ENCODE results near the gene TNF. TPM values are rescaled to one million over a fixed set of nuclear protein-coding genes. Genes with fewer than 3 reads are reported as not detected.

TNF gene
- total and polyA plus RNA-seq, 9 donors: 0.08 to 0.80 (median 0.24) TPM; not detected in 2

- no peaks in the 10 kb centered on the region for H3K9me3 ChIP-seq (replicated peaks; ENCODE audit: control insufficient read depth, low read depth, low read length)
- DNase-seq: no peak
- no peak overlapping the region for H3K4me3 ChIP-seq (ENCODE audit: low read length)
- no peak overlapping the region for H3K27ac ChIP-seq (ENCODE audit: low read length)
- H3K36me3 ChIP-seq (ENCODE audit: control insufficient read depth, insufficient read depth, low read length): peaks cover 98% of the 10 kb centered on the region
- no peaks in the 10 kb centered on the region for H3K27me3 ChIP-seq (ENCODE audit: control insufficient read depth, insufficient read depth, low read length)
- H3K4me1 ChIP-seq (ENCODE audit: control insufficient read depth, insufficient read depth, low read length): no peaks in the 10 kb centered on the region
- 97% methylated on average over 16 of the region's 19 CpGs for whole genome bisulfite sequencing (ENCODE audit: insufficient coverage)
These were observed 52.4 kb downstream of the TNF start for GRCh38 chr6:31627690-31628287.

Other genes with a start within 250 kb of the TNF start
Only the 30 nearest of the 34 such genes appear.
- 139 TPM for gene HLA-B, start 218.4 kb upstream of the TNF start, total RNA-seq
- gene HLA-B, start 218.4 kb upstream of the TNF start, polyA plus RNA-seq (ENCODE audit: insufficient read depth in 1 of 8, insufficient read length in 8 of 8, low replicate concordance in 1 of 8): 100 to 1,000 TPM in 7 of 8 donors, 10 to 100 TPM in 1; 93.4 to 266 (median 132) TPM
- gene MICA, start 172.0 kb upstream of the TNF start, total RNA-seq: 13.0 TPM
- 10 to 100 TPM in 1 of 8 donors, 1 to 10 TPM in 7; 4.2 to 11.6 (median 6.8) TPM for gene MICA, start 172.0 kb upstream of the TNF start, polyA plus RNA-seq (ENCODE audit: insufficient read depth in 1 of 8, insufficient read length in 8 of 8, low replicate concordance in 1 of 8)
- gene MICB, start 77.4 kb upstream of the TNF start, total RNA-seq: 0.75 TPM
- gene MICB, start 77.4 kb upstream of the TNF start, polyA plus RNA-seq (ENCODE audit: insufficient read depth in 1 of 8, insufficient read length in 8 of 8, low replicate concordance in 1 of 8): 1 to 10 TPM in 4 of 8 donors, under 1 TPM in 4; 0.39 to 1.4 (median 1.0) TPM
- gene MCCD1, start 46.6 kb upstream of the TNF start, total RNA-seq: not detected
- not detected for gene MCCD1, start 46.6 kb upstream of the TNF start, polyA plus RNA-seq (ENCODE audit: insufficient read depth in 1 of 8, insufficient read length in 8 of 8, low replicate concordance in 1 of 8)
- 354 TPM for gene DDX39B, start 33.6 kb upstream of the TNF start, total RNA-seq
- gene DDX39B, start 33.6 kb upstream of the TNF start, polyA plus RNA-seq (ENCODE audit: insufficient read depth in 1 of 8, insufficient read length in 8 of 8, low replicate concordance in 1 of 8): 100 to 1,000 TPM; 311 to 433 (median 373) TPM
- gene ATP6V1G2, start 29.0 kb upstream of the TNF start, total RNA-seq: 1.4 TPM
- 1 to 10 TPM; 2.1 to 5.6 (median 4.6) TPM for gene ATP6V1G2, start 29.0 kb upstream of the TNF start, polyA plus RNA-seq (ENCODE audit: insufficient read depth in 1 of 8, insufficient read length in 8 of 8, low replicate concordance in 1 of 8)
- 19.1 TPM for gene NFKBIL1, start 28.0 kb upstream of the TNF start, total RNA-seq
- 10 to 100 TPM; 16.3 to 20.6 (median 17.2) TPM for gene NFKBIL1, start 28.0 kb upstream of the TNF start, polyA plus RNA-seq (ENCODE audit: insufficient read depth in 1 of 8, insufficient read length in 8 of 8, low replicate concordance in 1 of 8)
- gene LTA, start 3.3 kb upstream of the TNF start, total RNA-seq: 0.04 TPM
- gene LTA, start 3.3 kb upstream of the TNF start, polyA plus RNA-seq (ENCODE audit: insufficient read depth in 1 of 8, insufficient read length in 8 of 8, low replicate concordance in 1 of 8): under 1 TPM in 5 of 8 donors, not detected in 3; 0.12 to 0.26 (median 0.19) TPM
- gene LTB, start 6.9 kb downstream of the TNF start, total RNA-seq: 0.58 TPM
- 1 to 10 TPM; 1.1 to 2.9 (median 2.3) TPM for gene LTB, start 6.9 kb downstream of the TNF start, polyA plus RNA-seq (ENCODE audit: insufficient read depth in 1 of 8, insufficient read length in 8 of 8, low replicate concordance in 1 of 8)
- 9.0 TPM for gene LST1, start 10.7 kb downstream of the TNF start, total RNA-seq
- gene LST1, start 10.7 kb downstream of the TNF start, polyA plus RNA-seq (ENCODE audit: insufficient read depth in 1 of 8, insufficient read length in 8 of 8, low replicate concordance in 1 of 8): 1 to 10 TPM; 5.0 to 7.7 (median 6.8) TPM
- gene NCR3, start 17.4 kb downstream of the TNF start, total RNA-seq: not detected
- gene NCR3, start 17.4 kb downstream of the TNF start, polyA plus RNA-seq (ENCODE audit: insufficient read depth in 1 of 8, insufficient read length in 8 of 8, low replicate concordance in 1 of 8): under 1 TPM in 1 of 8 donors, not detected in 7; 0.14 TPM
- 29.2 TPM for gene AIF1, start 39.7 kb downstream of the TNF start, total RNA-seq
- gene AIF1, start 39.7 kb downstream of the TNF start, polyA plus RNA-seq (ENCODE audit: insufficient read depth in 1 of 8, insufficient read length in 8 of 8, low replicate concordance in 1 of 8): 10 to 100 TPM; 18.7 to 29.5 (median 21.1) TPM
- 51.3 TPM for gene PRRC2A, start 45.1 kb downstream of the TNF start, total RNA-seq
- gene PRRC2A, start 45.1 kb downstream of the TNF start, polyA plus RNA-seq (ENCODE audit: insufficient read depth in 1 of 8, insufficient read length in 8 of 8, low replicate concordance in 1 of 8): 100 to 1,000 TPM; 124 to 175 (median 153) TPM
- gene BAG6, start 77.1 kb downstream of the TNF start, total RNA-seq: 150 TPM
- 100 to 1,000 TPM; 170 to 229 (median 214) TPM for gene BAG6, start 77.1 kb downstream of the TNF start, polyA plus RNA-seq (ENCODE audit: insufficient read depth in 1 of 8, insufficient read length in 8 of 8, low replicate concordance in 1 of 8)
- gene APOM, start 80.3 kb downstream of the TNF start, total RNA-seq: 2.6 TPM
- gene APOM, start 80.3 kb downstream of the TNF start, polyA plus RNA-seq (ENCODE audit: insufficient read depth in 1 of 8, insufficient read length in 8 of 8, low replicate concordance in 1 of 8): 1 to 10 TPM; 3.5 to 8.5 (median 4.1) TPM
- gene C6orf47, start 85.2 kb downstream of the TNF start, total RNA-seq: 17.1 TPM
- 10 to 100 TPM; 13.7 to 18.9 (median 14.7) TPM for gene C6orf47, start 85.2 kb downstream of the TNF start, polyA plus RNA-seq (ENCODE audit: insufficient read depth in 1 of 8, insufficient read length in 8 of 8, low replicate concordance in 1 of 8)
- gene GPANK1, start 89.4 kb downstream of the TNF start, total RNA-seq: 9.8 TPM
- 10 to 100 TPM; 13.8 to 19.0 (median 15.7) TPM for gene GPANK1, start 89.4 kb downstream of the TNF start, polyA plus RNA-seq (ENCODE audit: insufficient read depth in 1 of 8, insufficient read length in 8 of 8, low replicate concordance in 1 of 8)
- gene CSNK2B, start 90.5 kb downstream of the TNF start, total RNA-seq: 107 TPM
- gene CSNK2B, start 90.5 kb downstream of the TNF start, polyA plus RNA-seq (ENCODE audit: insufficient read depth in 1 of 8, insufficient read length in 8 of 8, low replicate concordance in 1 of 8): 100 to 1,000 TPM; 127 to 175 (median 140) TPM
- gene LY6G5B, start 94.4 kb downstream of the TNF start, total RNA-seq: 4.9 TPM
- gene LY6G5B, start 94.4 kb downstream of the TNF start, polyA plus RNA-seq (ENCODE audit: insufficient read depth in 1 of 8, insufficient read length in 8 of 8, low replicate concordance in 1 of 8): 10 to 100 TPM in 5 of 8 donors, 1 to 10 TPM in 3; 5.8 to 16.7 (median 12.8) TPM
- gene LY6G5C, start 105.5 kb downstream of the TNF start, total RNA-seq: 0.80 TPM
- 1 to 10 TPM in 7 of 8 donors, under 1 TPM in 1; 0.70 to 3.9 (median 2.2) TPM for gene LY6G5C, start 105.5 kb downstream of the TNF start, polyA plus RNA-seq (ENCODE audit: insufficient read depth in 1 of 8, insufficient read length in 8 of 8, low replicate concordance in 1 of 8)
- 50.8 TPM for gene ABHD16A, start 127.8 kb downstream of the TNF start, total RNA-seq
- 10 to 100 TPM; 42.0 to 55.8 (median 44.9) TPM for gene ABHD16A, start 127.8 kb downstream of the TNF start, polyA plus RNA-seq (ENCODE audit: insufficient read depth in 1 of 8, insufficient read length in 8 of 8, low replicate concordance in 1 of 8)
- not detected for gene LY6G6F, start 131.3 kb downstream of the TNF start, total RNA-seq
- not detected for gene LY6G6F, start 131.3 kb downstream of the TNF start, polyA plus RNA-seq (ENCODE audit: insufficient read depth in 1 of 8, insufficient read length in 8 of 8, low replicate concordance in 1 of 8)
- gene LY6G6D, start 139.8 kb downstream of the TNF start, total RNA-seq: 0.58 TPM
- 1 to 10 TPM in 1 of 8 donors, under 1 TPM in 4, not detected in 3; 0.31 to 1.7 (median 0.75) TPM for gene LY6G6D, start 139.8 kb downstream of the TNF start, polyA plus RNA-seq (ENCODE audit: insufficient read depth in 1 of 8, insufficient read length in 8 of 8, low replicate concordance in 1 of 8)
- 0.09 TPM for gene LY6G6C, start 146.2 kb downstream of the TNF start, total RNA-seq
- 1 to 10 TPM in 1 of 8 donors, under 1 TPM in 6, not detected in 1; 0.15 to 1.2 (median 0.37) TPM for gene LY6G6C, start 146.2 kb downstream of the TNF start, polyA plus RNA-seq (ENCODE audit: insufficient read depth in 1 of 8, insufficient read length in 8 of 8, low replicate concordance in 1 of 8)
- gene MPIG6B, start 147.8 kb downstream of the TNF start, total RNA-seq: 0.09 TPM
- 1 to 10 TPM in 1 of 8 donors, under 1 TPM in 7; 0.44 to 1.2 (median 0.74) TPM for gene MPIG6B, start 147.8 kb downstream of the TNF start, polyA plus RNA-seq (ENCODE audit: insufficient read depth in 1 of 8, insufficient read length in 8 of 8, low replicate concordance in 1 of 8)
- 101 TPM for gene DDAH2, start 153.7 kb downstream of the TNF start, total RNA-seq
- 100 to 1,000 TPM; 111 to 147 (median 135) TPM for gene DDAH2, start 153.7 kb downstream of the TNF start, polyA plus RNA-seq (ENCODE audit: insufficient read depth in 1 of 8, insufficient read length in 8 of 8, low replicate concordance in 1 of 8)
- 219 TPM for gene CLIC1, start 161.0 kb downstream of the TNF start, total RNA-seq
- 100 to 1,000 TPM; 117 to 177 (median 152) TPM for gene CLIC1, start 161.0 kb downstream of the TNF start, polyA plus RNA-seq (ENCODE audit: insufficient read depth in 1 of 8, insufficient read length in 8 of 8, low replicate concordance in 1 of 8)
- gene MSH5, start 164.4 kb downstream of the TNF start, total RNA-seq: 9.1 TPM
- 10 to 100 TPM in 6 of 8 donors, 1 to 10 TPM in 2; 5.3 to 20.8 (median 11.5) TPM for gene MSH5, start 164.4 kb downstream of the TNF start, polyA plus RNA-seq (ENCODE audit: insufficient read depth in 1 of 8, insufficient read length in 8 of 8, low replicate concordance in 1 of 8)
- 2.7 TPM for gene SAPCD1, start 187.1 kb downstream of the TNF start, total RNA-seq
- 1 to 10 TPM; 1.4 to 6.3 (median 2.9) TPM for gene SAPCD1, start 187.1 kb downstream of the TNF start, polyA plus RNA-seq (ENCODE audit: insufficient read depth in 1 of 8, insufficient read length in 8 of 8, low replicate concordance in 1 of 8)
- 1.2 TPM for gene VWA7, start 201.8 kb downstream of the TNF start, total RNA-seq
- gene VWA7, start 201.8 kb downstream of the TNF start, polyA plus RNA-seq (ENCODE audit: insufficient read depth in 1 of 8, insufficient read length in 8 of 8, low replicate concordance in 1 of 8): 1 to 10 TPM in 7 of 8 donors, under 1 TPM in 1; 0.71 to 2.1 (median 1.6) TPM

All from muscle of leg (tissue), 11 donors.